H1 (cell line): ENCODE data around the gene ARPP21. TPM values are rescaled to one million over a fixed set of nuclear protein-coding genes. Genes with fewer than 3 reads are reported as not detected.

ENCODE experiments used
- CTCF ChIA-PET: fragments of 300-600 bp; sonication (Branson Sonifier 250); formaldehyde crosslinking; loops from one replicate; lab custom pipeline; 2021; ENCODE audit not compliant: partially characterized antibody; lab: Charles Lee
- POLR2A ChIA-PET: fragments of 300-600 bp; sonication (Branson Sonifier 250); formaldehyde crosslinking; loops from one replicate; lab custom pipeline; 2021; ENCODE audit warnings: inconsistent platforms; ENCODE audit not compliant: partially characterized antibody; lab: Charles Lee
- DNase-seq, 2 experiments: peaks; one replicate each; pipeline versions ENCODE4 v3.0.0 to v3.0.0-alpha.2; 2010 to 2022; ENCODE audit warnings: low spot score in 2 of 2, low read depth in 1 of 2, mixed read lengths in 1 of 2
- FAIRE-seq: peaks from 2 replicates; lab custom pipeline; 2011; peaks lifted over from hg19 to GRCh38; lab: Jason Lieb, UNC
- H2AFZ ChIP-seq: 2 replicates; pipeline ENCODE4 v1.8.1; 2012; ENCODE audit warnings: low read length, inconsistent platforms
- H2AK5ac ChIP-seq: 2 replicates; pipeline ENCODE4 v1.6.1; 2013; ENCODE audit warnings: low read depth, low read length
- H2BK120ac ChIP-seq: replicated peaks from 2 replicates; pipeline ENCODE3; 2013; ENCODE audit warnings: low read depth, low read length, inconsistent platforms
- H2BK12ac ChIP-seq: 2 replicates; pipeline ENCODE4 v1.6.1; 2013; ENCODE audit warnings: low read depth, low read length
- H2BK15ac ChIP-seq: 2 replicates; pipeline ENCODE4 v1.6.1; 2013; ENCODE audit warnings: low read length
- H2BK20ac ChIP-seq: 2 replicates; pipeline ENCODE4 v1.6.1; 2013; ENCODE audit warnings: low read length
- H2BK5ac ChIP-seq: 2 replicates; pipeline ENCODE4 v1.6.1; 2013; ENCODE audit warnings: low read depth, low read length
- H3K14ac ChIP-seq: 2 replicates; pipeline ENCODE4 v1.6.1; 2013; ENCODE audit warnings: inconsistent platforms; ENCODE audit not compliant: insufficient read length
- H3K18ac ChIP-seq: 2 replicates; pipeline ENCODE4 v1.6.1; 2013; ENCODE audit warnings: low read length; ENCODE audit errors: extremely low read depth
- H3K23ac ChIP-seq: 2 replicates; pipeline ENCODE4 v1.6.1; 2013; ENCODE audit warnings: inconsistent platforms; ENCODE audit not compliant: insufficient read length
- H3K23me2 ChIP-seq: 2 replicates; pipeline ENCODE4 v1.6.1; 2013; ENCODE audit warnings: low read depth, low read length
- H3K27ac ChIP-seq: 2 replicates; pipeline ENCODE4 v1.6.1; 2011; ENCODE audit warnings: low read depth, low read length, inconsistent platforms
- H3K27me3 ChIP-seq, 4 experiments: replicated peaks in 1 of 4; 1 replicate in 1 of 4; 2 replicates in 3 of 4; pipeline versions ENCODE4 v1.6.1 to v1.8.1; 2011 to 2013; ENCODE audit warnings: low read length in 3 of 4, mild to moderate bottlenecking in 3 of 4, inconsistent platforms in 2 of 4, mixed read lengths in 2 of 4, moderate library complexity in 1 of 4; ENCODE audit not compliant: control insufficient read depth in 3 of 4, insufficient read depth in 3 of 4; ENCODE audit errors: extremely low read depth in 1 of 4
- H3K36me3 ChIP-seq, 4 experiments: 2 replicates each; pipeline versions ENCODE4 v1.6.1 to v1.8.1; 2011 to 2013; ENCODE audit warnings: mild to moderate bottlenecking in 4 of 4, low read length in 3 of 4, moderate library complexity in 2 of 4, control low read depth in 1 of 4, inconsistent platforms in 1 of 4; ENCODE audit not compliant: insufficient read depth in 4 of 4, control insufficient read depth in 2 of 4
- H3K4ac ChIP-seq: replicated peaks from 2 replicates; pipeline ENCODE3; 2013; ENCODE audit warnings: low read length, low read depth, mixed read lengths, inconsistent platforms; ENCODE audit not compliant: insufficient read length
- H3K4me1 ChIP-seq, 4 experiments: replicated peaks in 1 of 4; 1 replicate in 1 of 4; 2 replicates in 3 of 4; pipeline versions ENCODE4 v1.6.1 to v1.8.1; 2011 to 2013; ENCODE audit warnings: low read length in 3 of 4, inconsistent platforms in 2 of 4, mixed read lengths in 1 of 4; ENCODE audit not compliant: insufficient read depth in 4 of 4, control insufficient read depth in 3 of 4
- H3K4me2 ChIP-seq, 2 experiments: 2 replicates each; pipeline versions ENCODE4 v1.6.1 to v1.8.1; 2011 to 2013; ENCODE audit warnings: low read depth in 2 of 2, low read length in 2 of 2, control low read depth in 1 of 2, inconsistent platforms in 1 of 2, mild to moderate bottlenecking in 1 of 2; ENCODE audit not compliant: insufficient read depth in 1 of 2
- H3K4me3 ChIP-seq, 4 experiments: fragments of 200-600, 300-600 bp in 1 of 4; sonication (generic), shearing (Covaris generic), sonication (Bioruptor Twin) in 1 of 4; 2 replicates each; pipeline versions ENCODE4 v1.5.1 to v1.8.1; 2011 to 2016; ENCODE audit warnings: low read length in 4 of 4, low read depth in 3 of 4, control low read depth in 2 of 4, inconsistent platforms in 2 of 4, mild to moderate bottlenecking in 2 of 4, mixed read lengths in 1 of 4, moderate library complexity in 1 of 4; ENCODE audit not compliant: insufficient read depth in 2 of 4; ENCODE audit errors: extremely low read depth in 1 of 4
- H3K56ac ChIP-seq: replicated peaks from 2 replicates; pipeline ENCODE3; 2013; ENCODE audit warnings: low read depth, mild to moderate bottlenecking, mixed read lengths, low read length, inconsistent platforms; ENCODE audit not compliant: insufficient read length
- H3K79me1 ChIP-seq: 2 replicates; pipeline ENCODE4 v1.6.1; 2013; ENCODE audit warnings: low read depth, low read length, control low read depth
- H3K79me2 ChIP-seq, 2 experiments: 2 replicates each; pipeline versions ENCODE4 v1.6.1 to v1.8.1; 2012 to 2013; ENCODE audit warnings: low read length in 2 of 2, mild to moderate bottlenecking in 2 of 2, inconsistent platforms in 1 of 2; ENCODE audit not compliant: insufficient read depth in 2 of 2, control insufficient read depth in 1 of 2
- H3K9ac ChIP-seq, 4 experiments: replicated peaks in 1 of 4; 1 replicate in 1 of 4; 2 replicates in 3 of 4; pipeline versions ENCODE4 v1.6.1 to v1.8.1; 2011 to 2013; ENCODE audit warnings: low read depth in 3 of 4, low read length in 3 of 4, control low read depth in 2 of 4, mild to moderate bottlenecking in 2 of 4, moderate library complexity in 2 of 4, inconsistent platforms in 1 of 4; ENCODE audit errors: extremely low read depth in 1 of 4
- H3K9me3 ChIP-seq, 2 experiments: 2 replicates each; pipeline versions ENCODE4 v1.6.1 to v1.8.1; 2012 to 2013; ENCODE audit warnings: mild to moderate bottlenecking in 2 of 2, moderate library complexity in 2 of 2, control low read depth in 1 of 2, inconsistent platforms in 1 of 2, low read depth in 1 of 2, low read length in 1 of 2, mixed read lengths in 1 of 2; ENCODE audit not compliant: insufficient read depth in 2 of 2
- H4K20me1 ChIP-seq, 2 experiments: replicated peaks in 1 of 2; 2 replicates each; pipeline versions ENCODE3 to v1.8.1; 2011 to 2013; ENCODE audit warnings: inconsistent platforms in 2 of 2, low read length in 2 of 2, mild to moderate bottlenecking in 1 of 2; ENCODE audit not compliant: insufficient read depth in 2 of 2, control insufficient read depth in 1 of 2
- H4K5ac ChIP-seq: 2 replicates; pipeline ENCODE4 v1.6.1; 2013; ENCODE audit warnings: low read length, low read depth, mixed read lengths, inconsistent platforms; ENCODE audit not compliant: insufficient read length
- H4K8ac ChIP-seq: 2 replicates; pipeline ENCODE4 v1.8.0; 2013; ENCODE audit warnings: mild to moderate bottlenecking, moderate library complexity, low read length, inconsistent platforms; ENCODE audit not compliant: insufficient read depth; ENCODE audit errors: extremely low read depth
- H4K91ac ChIP-seq: replicated peaks from 2 replicates; pipeline ENCODE3; 2013; ENCODE audit warnings: low read length, mixed read lengths, inconsistent platforms; ENCODE audit not compliant: insufficient read length
- EGR1 ChIP-seq: IDR thresholded peaks from 2 replicates; pipeline ENCODE4 v1.6.1; 2011; ENCODE audit warnings: low read depth, low read length, borderline replicate concordance
- KDM5A ChIP-seq: fragments of 200-600 bp; IDR thresholded peaks from 2 replicates; pipeline ENCODE4 v1.7.1; 2012; ENCODE audit warnings: mild to moderate bottlenecking, low read length, inconsistent platforms, mixed read lengths
- RFX5 ChIP-seq: IDR thresholded peaks from 2 replicates; pipeline ENCODE4 v1.6.1; 2011; ENCODE audit warnings: low read depth, low read length, improper control_type of control experiment, borderline replicate concordance
- SAP30 ChIP-seq: fragments of 300-600 bp; sonication (generic); IDR thresholded peaks from 2 replicates; pipeline ENCODE4 v1.7.1; 2012; ENCODE audit warnings: low read length, moderate library complexity, mild to moderate bottlenecking, inconsistent platforms; ENCODE audit not compliant: insufficient read depth, insufficient replicate concordance
- SRF ChIP-seq: IDR thresholded peaks from 2 replicates; pipeline ENCODE4 v1.6.1; 2011; ENCODE audit warnings: mild to moderate bottlenecking, low read depth, low read length, moderate library complexity
- SUZ12 ChIP-seq: fragments of 200-600 bp; sonication (generic); IDR thresholded peaks from 2 replicates; pipeline ENCODE4 v1.6.1; 2012; ENCODE audit warnings: mild to moderate bottlenecking, inconsistent platforms, low read length, moderate library complexity, mixed read lengths
- TAF1 ChIP-seq: IDR thresholded peaks from 2 replicates; pipeline ENCODE4 v1.6.1; 2011; ENCODE audit warnings: mild to moderate bottlenecking, low read depth, low read length
- WGBS, 2 experiments: shearing (Covaris generic) in 1 of 2; methylation state at CpG; one replicate each; pipeline versions ENCODE4 v1.1.6 to v1.1.7; 2013 to 2015; ENCODE audit warnings: low lambda C conversion rate in 2 of 2, mixed read lengths in 2 of 2, inconsistent platforms in 1 of 2, low coverage in 1 of 2, missing lambda C conversion rate in 1 of 2; ENCODE audit not compliant: insufficient replicate concordance in 2 of 2, insufficient coverage in 1 of 2, insufficient read length in 1 of 2; ENCODE audit errors: extremely low coverage in 1 of 2, missing lambda C conversion rate in 1 of 2; 5-methylcytosine and 5-hydroxymethylcytosine counted together
- polyA plus RNA-seq, 7 experiments: library from polyadenylated mRNA; depleted of rRNA in 3 of 7; stranded (reverse) in 5 of 7; unstranded in 2 of 7; fragments of >200 nt in 5 of 7; fragments of 200-250 nt in 2 of 7; gene quantifications; 1 replicate in 5 of 7; 2 replicates in 1 of 7; 4 replicates in 1 of 7; pipeline versions ENCODE4 v1.2.1 to v1.2.3, GENCODE V29; 2011 to 2013; ENCODE audit warnings: missing spikeins in 2 of 7, mixed read lengths in 2 of 7
- total RNA-seq: library from RNA; stranded (reverse); fragmentation: NEBNext Ultra II Directional; extraction: Animal tissue kit (Norgen Biotek cat#: 25700); gene quantifications from 2 replicates; pipeline ENCODE4 v1.2.1, GENCODE V29; 2021

ARPP21 gene
- total and polyA plus RNA-seq, 2 of the 8 experiments (the other 6 are each of a cell fraction or from before 2014, with no cell fraction given) = not detected

DNA sequence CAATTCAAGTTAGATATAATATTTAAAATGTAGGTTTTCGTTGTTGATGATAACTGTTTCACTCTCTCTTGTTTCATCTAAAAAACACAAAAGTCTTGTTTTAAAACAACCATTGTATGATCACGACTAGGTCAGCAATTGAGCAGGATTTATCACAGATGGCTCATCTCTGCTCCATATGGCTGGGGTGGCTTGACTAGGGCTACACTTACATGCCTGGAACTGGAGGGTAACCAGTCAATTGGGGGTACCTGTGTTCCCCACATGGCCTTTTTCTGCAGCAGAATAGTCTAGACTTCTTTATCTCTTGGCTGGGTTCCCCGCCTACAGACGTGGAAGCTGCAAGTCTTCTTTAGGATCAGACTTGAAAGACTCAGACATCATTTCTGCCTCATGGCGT, 103.9 kb downstream of the ARPP21 start:
- ChIA-PET CTCF (interaction anchor here (0.9 kb wide), 1 partner anchor 9 kb away, joined by 3 read pairs; no protein-coding TSS in a partner anchor), POLR2A (no interaction called here)
- peaks cover 0 to 11% (median 0%) of the 10 kb centered on the region in 4 experiments; a peak in 3 of 7 replicates for H3K4me1 ChIP-seq
- no peaks in the 10 kb centered on the region for H3K79me1 ChIP-seq
- H4K8ac ChIP-seq = no peak overlapping the region
- no peak overlapping the region for H2BK120ac ChIP-seq
- FAIRE-seq (no peak), DNase-seq (no peak)
- H2BK15ac ChIP-seq = no peak overlapping the region
- H2AK5ac ChIP-seq = no peak overlapping the region
- no peak overlapping the region for H3K14ac ChIP-seq
- no peak overlapping the region for H3K27ac ChIP-seq
- no peaks in the 10 kb centered on the region for H3K23me2 ChIP-seq
- no peak overlapping the region for H3K9ac ChIP-seq
- H3K23ac ChIP-seq = no peak overlapping the region
- no peaks in the 10 kb centered on the region for H3K9me3 ChIP-seq
- TF ChIP-seq TAF1 (no peak), EGR1 (no peak), RFX5 (no peak), SUZ12 (no peak), SRF (no peak), SAP30 (no peak), KDM5A (no peak)
- no peak overlapping the region for H3K56ac ChIP-seq
- no peak overlapping the region for H3K4me3 ChIP-seq
- H3K79me2 ChIP-seq = no peaks in the 10 kb centered on the region
- peaks cover 6 to 25% (median 17%) of the 10 kb centered on the region in 4 experiments; a peak in 5 of 7 replicates for H3K27me3 ChIP-seq
- H2BK12ac ChIP-seq = no peak overlapping the region
- no peaks in the 10 kb centered on the region for H4K20me1 ChIP-seq
- H3K36me3 ChIP-seq = no peaks in the 10 kb centered on the region
- H4K91ac ChIP-seq = no peak overlapping the region
- H3K4ac ChIP-seq = no peak overlapping the region
- 88% methylated on average over 5 of the region's 5 CpGs; no CpG with 5 or more reads in 1 of the 2 experiments for WGBS, 2 experiments
- no peak overlapping the region for H3K18ac ChIP-seq
- no peak overlapping the region for H2AFZ ChIP-seq
- no peak overlapping the region for H3K4me2 ChIP-seq
- H2BK5ac ChIP-seq = no peak overlapping the region
- H4K5ac ChIP-seq = no peak overlapping the region
- no peak overlapping the region for H2BK20ac ChIP-seq
